HG02571 (cell line): ENCODE measurements around the gene GABRG3.
"Not testable (repeated sequence)": the region's sequence is repeated elsewhere in the genome, so short reads cannot be mapped to it uniquely, and the experiment has no call there.

Source experiments
- ATAC-seq: cut with Tn5 transposase; IDR thresholded peaks from one replicate; pipeline ENCODE4 v1.9.1; 2021; ENCODE audit warnings: mild to moderate bottlenecking, moderate library complexity; ENCODE audit not compliant: unreplicated experiment

GABRG3 gene

DNA sequence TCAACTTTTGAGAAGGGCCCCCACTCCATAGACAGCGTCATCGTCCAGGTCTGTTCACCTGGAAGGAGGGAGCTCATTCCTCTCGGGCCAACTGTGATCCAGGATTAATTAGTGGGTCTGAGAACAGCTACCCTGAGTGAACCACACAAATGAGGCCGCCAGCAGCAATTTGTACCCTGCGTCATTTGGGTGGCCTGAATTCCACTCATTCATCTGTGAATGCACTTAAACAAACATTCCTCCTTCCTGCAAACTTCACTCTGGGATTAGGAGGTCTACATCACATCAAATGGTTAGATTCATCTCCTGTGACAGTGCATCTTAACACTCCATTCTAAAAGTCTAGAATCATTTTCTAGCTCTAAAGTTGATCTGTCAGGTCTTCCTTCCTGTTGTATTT lies 201.8 kb downstream of the GABRG3 start:
- ATAC-seq = no peak

DNA sequence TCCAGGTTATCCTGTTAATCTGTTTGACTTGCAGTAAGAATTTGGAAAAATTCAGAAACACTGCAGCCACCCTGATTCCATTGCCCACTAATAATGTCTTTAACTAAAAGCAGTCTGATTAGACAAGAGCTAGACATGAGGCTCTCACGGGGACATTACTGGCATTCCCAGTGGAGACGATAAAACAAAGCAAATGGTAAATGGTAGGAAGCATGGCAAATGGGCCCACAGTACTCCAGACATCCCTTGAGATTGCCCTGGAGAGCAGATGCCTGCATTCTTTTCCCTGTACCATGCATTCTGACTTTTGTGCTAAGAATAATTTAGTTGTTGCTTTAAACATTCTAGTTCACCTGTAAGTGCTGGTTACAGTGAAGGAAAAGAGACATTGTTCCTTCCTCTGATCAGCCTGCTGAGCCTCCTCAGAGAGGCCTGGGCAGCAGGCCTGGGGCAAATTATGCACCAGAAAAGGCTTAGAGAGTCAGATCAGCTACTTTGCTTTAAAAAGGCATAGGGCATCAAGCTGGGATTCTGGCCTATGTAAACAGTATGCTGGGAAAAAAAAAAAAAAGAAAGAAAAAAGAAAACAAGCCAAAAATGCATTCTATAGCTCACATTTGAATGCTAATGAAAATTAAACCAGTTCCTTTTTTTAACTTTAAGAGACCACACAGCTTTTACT lies 204.6 kb downstream of the GABRG3 start:
- no peak for ATAC-seq

DNA sequence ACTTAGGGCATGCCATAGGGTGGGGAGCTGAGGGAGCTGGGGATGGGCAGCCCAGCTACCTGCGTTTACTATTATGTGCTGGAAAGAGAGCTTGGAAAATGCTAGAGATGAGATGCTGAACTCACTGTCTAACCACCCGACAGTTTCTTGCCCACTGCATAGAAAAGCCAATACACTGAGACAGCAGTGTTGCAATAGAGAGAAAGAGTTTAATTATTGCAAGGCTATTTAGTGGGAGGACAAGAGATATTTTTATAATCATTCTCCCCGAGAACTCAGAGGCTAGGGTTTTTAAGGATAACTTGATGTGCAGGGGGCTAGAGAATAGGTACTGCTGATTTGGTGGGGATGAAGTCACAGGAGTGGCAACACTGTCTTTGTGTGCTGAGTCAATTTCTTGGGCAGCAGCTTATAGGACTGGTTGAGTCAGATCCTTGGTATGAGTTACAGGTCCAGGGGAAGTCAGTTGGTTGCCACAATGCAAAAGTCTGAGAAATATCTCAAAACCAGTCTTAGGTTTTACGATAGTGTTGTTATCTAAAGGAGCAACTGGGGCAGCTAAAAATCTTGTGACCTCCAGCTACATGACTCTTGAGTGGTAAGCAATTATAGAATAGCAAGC lies 205.9 kb downstream of the GABRG3 start:
- no peak for ATAC-seq

- no peak for ATAC-seq
Measured at GRCh38 chr15:27179789-27180188, 208.8 kb downstream of the GABRG3 start.

GRCh38 chr15:27182561-27183110 lies 211.7 kb downstream of the GABRG3 start:
- no peak for ATAC-seq

DNA sequence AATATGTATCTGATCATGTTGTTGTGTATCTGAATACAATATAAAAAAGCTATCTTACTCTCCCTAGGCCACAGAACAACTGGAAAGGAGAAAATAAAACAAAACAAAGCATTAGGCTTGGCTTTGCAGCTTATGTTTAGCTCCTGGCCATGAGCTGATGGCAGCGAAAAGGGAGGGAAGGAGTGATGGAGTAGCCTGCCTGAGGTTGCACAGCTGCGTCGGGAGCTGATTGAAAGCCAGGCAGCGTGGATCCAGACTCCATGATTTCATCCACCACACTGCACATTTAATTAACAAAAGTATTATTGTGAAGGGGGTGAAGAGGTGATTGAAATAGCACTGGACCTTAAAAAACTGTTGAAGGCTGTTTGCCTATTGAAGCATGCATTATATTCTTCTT lies 212.2 kb downstream of the GABRG3 start:
- no peak for ATAC-seq

DNA sequence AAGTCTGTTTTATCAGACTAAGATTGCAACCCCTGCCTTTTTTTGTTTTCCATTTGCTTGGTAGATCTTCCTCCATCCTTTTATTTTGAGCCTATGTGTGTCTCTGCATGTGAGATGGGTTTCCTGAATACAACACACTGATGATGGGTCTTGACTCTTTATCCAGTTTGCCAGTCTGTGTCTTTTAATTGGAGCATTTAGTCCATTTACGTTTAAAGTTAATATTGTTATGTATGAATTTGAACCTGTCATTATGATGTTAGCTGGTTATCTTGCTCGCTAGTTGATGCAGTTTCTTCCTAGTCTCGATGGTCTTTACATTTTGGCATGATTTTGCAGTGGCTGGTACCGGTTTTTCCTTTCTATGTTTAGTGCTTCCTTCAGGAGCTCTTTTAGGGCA lies 220.5 kb downstream of the GABRG3 start:
- ATAC-seq = not testable (repeated sequence)

GRCh38 chr15:27196691-27197090 lies 225.7 kb downstream of the GABRG3 start:
- no peak for ATAC-seq

DNA sequence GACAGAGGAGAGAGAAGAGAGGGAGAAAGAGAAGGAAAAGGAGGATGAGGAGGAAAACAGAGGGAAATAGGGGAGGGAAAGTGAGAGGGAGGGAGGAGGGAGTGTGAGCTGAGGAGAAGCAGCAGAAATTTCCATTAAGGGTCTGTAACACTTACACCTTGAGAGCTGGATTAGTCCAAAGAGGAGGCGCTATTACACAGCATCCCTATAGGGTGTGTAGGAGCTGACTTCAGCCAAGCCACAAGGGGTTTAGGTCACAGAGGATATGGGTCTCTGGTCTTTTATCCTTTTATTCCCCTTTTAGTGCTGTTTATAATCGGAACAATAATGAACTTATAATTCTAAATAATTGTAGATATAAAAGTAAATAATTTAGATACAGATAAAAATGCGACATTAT lies 230.4 kb downstream of the GABRG3 start:
- no peak for ATAC-seq

DNA sequence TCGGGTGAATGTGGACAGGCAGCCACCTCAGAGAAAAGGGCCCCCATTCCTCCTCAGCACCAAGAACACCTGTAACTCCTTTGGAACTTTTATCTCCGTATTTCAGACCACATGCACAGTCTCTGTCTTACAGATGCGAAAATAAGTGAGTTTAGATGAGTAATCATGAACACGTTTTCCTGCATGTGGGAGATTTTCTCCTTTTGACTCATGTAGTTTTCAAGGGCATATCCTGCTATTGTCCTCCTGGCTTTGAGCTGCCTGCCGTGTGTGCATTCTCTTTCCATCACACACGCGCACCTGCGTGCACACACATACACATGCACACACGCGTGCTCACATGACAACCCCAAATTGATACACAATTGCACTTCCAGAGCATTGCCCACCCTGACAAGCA lies 239.2 kb downstream of the GABRG3 start:
- ATAC-seq = no peak

GRCh38 chr15:27214032-27214431 lies 243.1 kb downstream of the GABRG3 start:
- no peak for ATAC-seq

DNA sequence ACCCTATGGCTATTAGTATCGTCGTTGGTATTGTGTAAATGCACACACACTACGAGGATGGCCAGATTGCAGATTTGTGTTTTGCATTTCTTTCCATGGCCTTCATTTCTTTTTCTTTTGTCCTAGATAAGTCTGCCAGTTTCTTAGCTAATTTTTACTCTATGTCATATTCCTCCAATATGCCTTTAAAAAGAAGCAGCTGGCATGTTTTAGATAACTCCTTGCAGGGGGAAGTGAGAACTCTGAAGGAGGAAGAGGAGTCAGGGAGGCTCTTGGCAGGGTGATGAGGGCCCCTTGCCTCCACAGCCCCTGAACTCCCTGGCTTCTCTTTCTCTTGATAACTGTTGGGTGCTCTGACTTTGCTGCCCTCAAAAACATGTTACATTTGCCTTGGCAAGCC lies 244.0 kb downstream of the GABRG3 start:
- no peak for ATAC-seq

DNA sequence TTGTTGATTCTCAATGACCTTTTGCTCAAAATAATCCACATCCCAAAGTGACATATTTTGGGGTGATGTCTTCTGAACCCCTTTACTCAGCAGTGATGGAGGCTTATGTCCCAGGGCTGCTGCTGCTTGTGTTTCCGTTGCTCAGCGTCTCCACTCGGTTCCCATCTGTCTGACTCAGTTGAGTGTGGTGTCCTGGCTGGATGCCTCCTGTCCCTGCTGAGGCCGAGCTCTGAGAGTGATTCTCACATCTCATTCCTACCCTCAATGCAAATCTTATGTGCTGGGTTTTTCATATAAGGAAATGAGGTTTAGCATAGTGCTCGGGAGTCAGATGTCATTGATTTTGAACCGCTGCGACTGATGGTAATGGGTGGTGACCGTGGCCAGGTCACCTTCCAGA lies 247.4 kb downstream of the GABRG3 start:
- ATAC-seq = no peak

DNA sequence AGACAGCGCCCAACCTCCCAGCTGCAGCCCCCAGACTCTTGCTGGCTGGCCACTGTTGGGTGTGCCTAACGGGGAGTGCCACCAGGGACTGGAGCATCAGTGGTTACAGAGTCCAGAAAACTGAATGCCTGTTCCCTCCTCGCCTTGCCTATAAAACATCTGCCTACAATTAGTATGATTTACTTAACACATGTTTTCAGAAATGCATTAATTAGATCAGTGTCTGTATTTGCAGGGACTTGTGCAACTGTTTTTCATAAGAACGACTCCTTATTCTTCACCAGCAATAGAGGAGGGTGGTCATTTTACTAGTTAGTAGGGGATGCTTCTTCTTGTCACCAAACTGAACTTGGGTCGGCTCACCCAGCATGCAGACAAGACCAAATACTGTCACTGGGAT lies 248.7 kb downstream of the GABRG3 start:
- ATAC-seq = no peak

GRCh38 chr15:27220199-27220598 lies 249.2 kb downstream of the GABRG3 start:
- no peak for ATAC-seq

DNA sequence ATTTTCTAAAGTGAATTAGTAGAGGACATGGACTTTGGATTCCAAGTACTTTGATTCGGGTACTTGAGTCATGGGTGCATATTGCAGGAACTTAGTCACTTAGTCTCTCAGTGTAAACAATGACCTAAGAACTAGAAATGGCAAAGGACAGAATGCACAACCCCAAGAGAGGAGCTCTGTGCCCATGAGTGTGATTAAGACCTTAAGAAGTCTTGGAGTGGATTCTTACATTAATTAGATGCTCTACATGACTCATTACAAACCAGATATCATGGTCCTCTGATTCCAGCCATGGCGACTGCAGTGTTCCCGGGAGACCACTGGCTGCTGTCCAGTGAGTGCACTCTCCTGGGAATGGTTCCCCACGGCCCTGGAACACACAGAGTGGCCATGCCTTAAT lies 251.5 kb downstream of the GABRG3 start:
- ATAC-seq = no peak

- ATAC-seq = no peak
Measured at GRCh38 chr15:27223179-27223578, 252.2 kb downstream of the GABRG3 start.

- ATAC-seq = no peak
Measured at GRCh38 chr15:27231811-27232210, 260.8 kb downstream of the GABRG3 start.

GRCh38 chr15:27232876-27233275 lies 261.9 kb downstream of the GABRG3 start:
- ATAC-seq = no peak

GRCh38 chr15:27234593-27234992 lies 263.6 kb downstream of the GABRG3 start:
- ATAC-seq = no peak

DNA sequence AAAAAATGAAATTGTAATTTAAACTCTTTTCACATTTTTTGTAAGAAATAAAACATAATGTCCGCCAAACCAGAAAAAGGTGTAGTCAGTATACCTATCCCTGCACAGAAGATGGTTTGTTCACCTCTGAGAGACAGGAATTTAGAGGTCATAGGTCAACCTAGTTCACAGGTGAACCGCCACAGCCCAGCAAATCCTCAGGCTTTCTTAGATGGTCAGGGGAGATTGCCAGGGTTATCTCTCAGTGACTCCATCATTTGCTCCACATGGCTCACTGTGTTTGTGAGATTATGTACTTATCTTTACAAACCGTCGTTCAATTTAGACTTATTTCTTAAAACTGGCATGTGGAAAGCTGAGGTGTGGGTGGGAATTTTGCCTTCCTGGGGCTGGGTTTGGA lies 264.2 kb downstream of the GABRG3 start:
- no peak for ATAC-seq

DNA sequence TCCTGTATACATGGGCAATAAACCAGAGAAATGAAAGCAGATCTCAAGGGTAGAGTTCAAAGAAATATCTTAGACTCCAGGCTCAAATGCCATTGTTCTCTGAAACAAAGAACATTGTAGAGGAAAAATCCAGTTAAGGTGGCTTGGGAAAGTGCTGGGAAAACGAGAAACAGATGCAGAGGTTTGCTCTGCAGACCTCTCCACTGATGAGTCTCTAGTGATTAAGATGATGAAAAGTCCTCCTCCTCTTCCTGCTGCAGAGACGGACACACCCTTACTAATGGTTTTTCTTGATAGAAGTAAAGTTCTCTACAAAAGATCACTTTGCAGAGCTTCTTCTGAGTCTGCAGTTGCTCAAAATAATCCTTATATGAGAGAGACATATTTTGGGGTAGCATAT lies 264.7 kb downstream of the GABRG3 start:
- no peak for ATAC-seq
